Keratinocyte (primary cell): ENCODE data around the gene TUSC7.

Experiments used
- CTCF ChIP-seq, 3 experiments: IDR thresholded peaks in 1 of 3; conservative IDR thresholded peaks in 1 of 3; optimal IDR thresholded peaks in 1 of 3; 2 replicates in 2 of 3; 3 replicates in 1 of 3; pipeline versions ENCODE3 to v1.5.1; 2011; ENCODE audit warnings: low read length in 3 of 3, mild to moderate bottlenecking in 3 of 3, moderate library complexity in 2 of 3, control low read depth in 1 of 3, inconsistent platforms in 1 of 3; ENCODE audit not compliant: insufficient read depth in 2 of 3; ENCODE audit errors: extremely low read depth in 1 of 3
- EZH2 ChIP-seq: IDR thresholded peaks from one replicate; pipeline ENCODE4 v1.6.1; 2012; ENCODE audit warnings: inconsistent platforms, mild to moderate bottlenecking, low read length, moderate library complexity

- TF ChIP-seq EZH2 = no peak
- no peak for TF ChIP-seq CTCF (optimal IDR thresholded peaks at IDR 0.05 in 1 of 3, IDR thresholded peaks at IDR 0.05 in 1 of 3, conservative IDR thresholded peaks at IDR 0.05 in 1 of 3; ENCODE audit: extremely low read depth in 1 of 3, insufficient read depth in 2 of 3, low read length in 3 of 3)
These were observed 49.7 kb downstream of the TUSC7 start for GRCh38 chr3:116759316-116759715.
